Upper lobe of left lung (tissue), 4 donors: ENCODE measurements around the gene SMC4.

Experiments
- CTCF ChIP-seq, 6 experiments: fragments of 450-650 bp in 4 of 6; fragments of 200-600 bp in 2 of 6; sonication (generic) in 2 of 6; IDR thresholded peaks; one replicate each; pipeline ENCODE4 v1.5.1; 2016 to 2019; ENCODE audit warnings: antibody characterized with exemption in 6 of 6
- EP300 ChIP-seq, 4 donors: sonication (generic); formaldehyde crosslinking; IDR thresholded peaks; one replicate each; pipeline ENCODE4 v1.5.1; 2017; ENCODE audit warnings: antibody characterized with exemption in 4 of 4, control low read depth in 2 of 4
- POLR2AphosphoS5 ChIP-seq, 2 donors: sonication (generic); formaldehyde crosslinking; IDR thresholded peaks; one replicate each; pipeline ENCODE4 v1.5.1; 2017; ENCODE audit warnings: antibody characterized with exemption in 2 of 2

GRCh38 chr3:160381470-160381869, 18.0 kb upstream of the SMC4 start:
- TF ChIP-seq CTCF (IDR thresholded peaks at IDR 0.05) (no peak), POLR2AphosphoS5 (IDR thresholded peaks at IDR 0.05) (no peak), EP300 (IDR thresholded peaks at IDR 0.05) (no peak)
